Measurements from ENCODE around the gene BTF3L4. TPM values are rescaled to one million over a fixed set of nuclear protein-coding genes. Genes with fewer than 3 reads are reported as not detected.
"Not testable (repeated sequence)": the region's sequence is repeated elsewhere in the genome, so short reads cannot be mapped to it uniquely, and the experiment has no call there.

BTF3L4 gene
- total RNA-seq, 1 donor from 2014 or later = 42.0 TPM

DNA sequence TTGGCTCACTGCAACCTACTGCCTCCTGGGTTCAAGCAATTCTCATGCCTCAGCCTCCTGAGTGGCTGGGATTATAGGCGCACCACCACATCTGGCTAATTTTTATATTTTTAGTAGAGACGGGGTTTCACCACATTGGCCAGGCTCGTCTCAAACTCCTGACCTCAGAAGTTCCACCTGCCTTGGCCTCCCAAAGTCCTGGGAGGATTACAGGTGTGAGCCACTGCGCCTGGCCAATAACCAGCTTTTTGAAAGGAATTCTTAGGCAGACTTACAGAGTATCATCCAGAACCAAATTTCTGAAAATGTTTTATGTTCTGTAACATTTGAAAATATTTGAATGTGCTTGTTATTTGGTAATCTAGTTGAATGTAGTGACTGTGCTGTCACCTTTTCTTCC is 14.6 kb downstream of the BTF3L4 start:
- H3K36me3 Mint-ChIP-seq (ENCODE audit: low read depth, unreplicated experiment) = peaks cover 4% of the 10 kb centered on the region

GRCh38 chr1:52072291-52072690 is 16.2 kb downstream of the BTF3L4 start:
- no peak for TF ChIP-seq CTCF (IDR thresholded peaks at IDR 0.05; ENCODE audit: unreplicated experiment)
- Mint-ChIP-seq H3K9me3 (ENCODE audit: unreplicated experiment) (no peaks in the 10 kb centered on the region), H3K27me3 (ENCODE audit: unreplicated experiment) (no peaks in the 10 kb centered on the region), H3K27ac (ENCODE audit: unreplicated experiment) (no peak overlapping the region), H3K4me3 (ENCODE audit: unreplicated experiment) (no peak overlapping the region), H3K4me1 (ENCODE audit: unreplicated experiment) (no peaks in the 10 kb centered on the region), H3K36me3 (ENCODE audit: low read depth, unreplicated experiment) (peaks cover 4% of the 10 kb centered on the region)
- no peak for DNase-seq (ENCODE audit: low spot score)

More for the DNA sequence above, 14.6 kb downstream of the BTF3L4 start:
- no peak for DNase-seq (ENCODE audit: low spot score)
- H3K9me3 Mint-ChIP-seq (ENCODE audit: unreplicated experiment) = no peaks in the 10 kb centered on the region
- H3K4me3 Mint-ChIP-seq (ENCODE audit: unreplicated experiment) = no peak overlapping the region
- H3K27me3 Mint-ChIP-seq (ENCODE audit: unreplicated experiment) = no peaks in the 10 kb centered on the region
- TF ChIP-seq CTCF (IDR thresholded peaks at IDR 0.05; ENCODE audit: unreplicated experiment) = no peak
- no peaks in the 10 kb centered on the region for H3K4me1 Mint-ChIP-seq (ENCODE audit: unreplicated experiment)
- H3K27ac Mint-ChIP-seq (ENCODE audit: unreplicated experiment) = no peak overlapping the region

DNA sequence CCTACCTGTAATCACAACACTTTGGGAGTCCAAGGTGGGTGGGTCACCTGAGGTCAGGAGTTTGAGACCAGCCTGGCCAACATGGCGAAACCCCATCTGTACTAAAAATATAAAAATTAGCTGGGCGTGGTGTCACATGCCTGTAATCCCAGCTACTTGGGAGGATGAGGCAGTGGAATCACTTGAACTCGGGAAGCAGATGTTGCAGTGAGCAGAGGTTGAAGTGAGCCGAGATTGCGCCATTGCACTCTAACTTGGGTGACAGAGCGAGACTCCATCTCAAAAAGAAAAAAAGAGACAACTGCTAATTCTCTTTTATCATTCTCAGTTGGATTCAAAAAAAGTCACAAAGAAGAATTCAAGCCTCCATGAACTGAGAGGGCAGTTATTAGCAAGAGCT is 21.2 kb downstream of the BTF3L4 start:
- not testable (repeated sequence) for H3K4me1 Mint-ChIP-seq (ENCODE audit: unreplicated experiment)

GRCh38 chr1:52080014-52080415 is 23.9 kb downstream of the BTF3L4 start:
- no peaks in the 10 kb centered on the region for H3K27me3 Mint-ChIP-seq (ENCODE audit: unreplicated experiment)
- H3K4me3 Mint-ChIP-seq (ENCODE audit: unreplicated experiment) = no peak overlapping the region
- no peak for DNase-seq (ENCODE audit: low spot score)
- H3K4me1 Mint-ChIP-seq (ENCODE audit: unreplicated experiment) = no peaks in the 10 kb centered on the region
- H3K36me3 Mint-ChIP-seq (ENCODE audit: low read depth, unreplicated experiment) = no peaks in the 10 kb centered on the region
- no peak overlapping the region for H3K27ac Mint-ChIP-seq (ENCODE audit: unreplicated experiment)
- TF ChIP-seq CTCF (IDR thresholded peaks at IDR 0.05; ENCODE audit: unreplicated experiment) = no peak
- H3K9me3 Mint-ChIP-seq (ENCODE audit: unreplicated experiment) = no peaks in the 10 kb centered on the region

More for the DNA sequence above, 21.2 kb downstream of the BTF3L4 start:
- not testable (repeated sequence) for DNase-seq (ENCODE audit: low spot score); H3K36me3 Mint-ChIP-seq (ENCODE audit: low read depth, unreplicated experiment); H3K27ac Mint-ChIP-seq (ENCODE audit: unreplicated experiment); H3K27me3 Mint-ChIP-seq (ENCODE audit: unreplicated experiment); H3K4me3 Mint-ChIP-seq (ENCODE audit: unreplicated experiment); H3K9me3 Mint-ChIP-seq (ENCODE audit: unreplicated experiment)

DNA sequence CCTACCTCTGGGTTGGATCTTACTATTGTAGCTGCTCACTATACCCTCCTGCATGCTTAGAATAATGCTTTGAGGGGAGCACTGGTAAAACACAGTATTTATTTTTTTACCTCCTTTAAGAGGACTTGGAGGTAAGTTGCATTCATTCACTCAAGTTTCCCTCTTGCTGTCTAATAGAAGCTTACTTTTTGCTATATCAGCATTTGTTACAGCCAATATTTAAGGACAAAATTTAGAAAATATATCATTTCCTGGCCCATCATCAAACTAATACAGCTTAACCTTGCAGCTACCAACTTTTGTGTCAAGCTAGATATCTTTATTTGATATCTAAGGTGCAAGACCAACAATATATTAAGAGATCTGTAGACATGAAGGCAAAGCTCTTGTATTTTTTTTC is 31.8 kb downstream of the BTF3L4 start:
- not testable (repeated sequence) for DNase-seq (ENCODE audit: low spot score); H3K27ac Mint-ChIP-seq (ENCODE audit: unreplicated experiment); H3K4me1 Mint-ChIP-seq (ENCODE audit: unreplicated experiment); H3K4me3 Mint-ChIP-seq (ENCODE audit: unreplicated experiment); H3K9me3 Mint-ChIP-seq (ENCODE audit: unreplicated experiment); H3K27me3 Mint-ChIP-seq (ENCODE audit: unreplicated experiment)
- H3K36me3 Mint-ChIP-seq (ENCODE audit: low read depth, unreplicated experiment) = peaks cover 20% of the 10 kb centered on the region

- peaks cover 14% of the 10 kb centered on the region for H3K36me3 Mint-ChIP-seq (ENCODE audit: low read depth, unreplicated experiment)
- H3K9me3 Mint-ChIP-seq (ENCODE audit: unreplicated experiment); DNase-seq (ENCODE audit: low spot score); H3K4me3 Mint-ChIP-seq (ENCODE audit: unreplicated experiment); H3K27me3 Mint-ChIP-seq (ENCODE audit: unreplicated experiment); H3K4me1 Mint-ChIP-seq (ENCODE audit: unreplicated experiment); H3K27ac Mint-ChIP-seq (ENCODE audit: unreplicated experiment): not testable (repeated sequence)
Observed at GRCh38 chr1:52094300-52094699, 38.2 kb downstream of the BTF3L4 start.

DNA sequence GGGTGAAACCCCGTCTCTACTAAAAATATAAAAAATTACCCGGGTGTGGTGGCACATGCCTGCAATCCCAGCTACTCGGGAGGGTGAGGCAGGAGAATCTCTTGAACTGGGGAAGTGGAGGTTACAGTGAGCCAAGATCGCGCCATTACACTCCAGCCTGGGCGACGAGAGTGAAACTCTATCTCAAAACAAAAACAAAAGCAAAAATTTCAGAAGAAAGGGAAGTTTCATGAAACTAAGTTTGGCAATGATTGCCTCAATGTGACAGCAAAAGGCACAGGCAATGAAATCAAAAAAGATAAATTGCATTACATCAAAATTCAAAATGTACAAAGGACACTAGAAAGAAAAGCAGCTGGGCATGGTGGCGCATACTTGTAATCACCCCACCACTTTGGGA is 40.1 kb downstream of the BTF3L4 start:
- no peaks in the 10 kb centered on the region for H3K9me3 Mint-ChIP-seq (ENCODE audit: unreplicated experiment)
- H3K36me3 Mint-ChIP-seq (ENCODE audit: low read depth, unreplicated experiment) = peaks cover 4% of the 10 kb centered on the region
- H3K27me3 Mint-ChIP-seq (ENCODE audit: unreplicated experiment) = peaks cover 2% of the 10 kb centered on the region
- H3K4me3 Mint-ChIP-seq (ENCODE audit: unreplicated experiment) = no peak overlapping the region
- no peak for DNase-seq (ENCODE audit: low spot score)
- H3K4me1 Mint-ChIP-seq (ENCODE audit: unreplicated experiment) = no peaks in the 10 kb centered on the region
- H3K27ac Mint-ChIP-seq (ENCODE audit: unreplicated experiment) = no peak overlapping the region
- no peak for TF ChIP-seq CTCF (IDR thresholded peaks at IDR 0.05; ENCODE audit: unreplicated experiment)
